HG02870 (cell line): Measurements from ENCODE around the gene SHISA5.
"Not testable (repeated sequence)": the region's sequence is repeated elsewhere in the genome, so short reads cannot be mapped to it uniquely, and the experiment has no call there.

ENCODE experiments used
- ATAC-seq: cut with Tn5 transposase; IDR thresholded peaks from one replicate; pipeline ENCODE4 v1.9.1; 2021; ENCODE audit warnings: mild to moderate bottlenecking, moderate library complexity; ENCODE audit not compliant: unreplicated experiment

Gene SHISA5

DNA sequence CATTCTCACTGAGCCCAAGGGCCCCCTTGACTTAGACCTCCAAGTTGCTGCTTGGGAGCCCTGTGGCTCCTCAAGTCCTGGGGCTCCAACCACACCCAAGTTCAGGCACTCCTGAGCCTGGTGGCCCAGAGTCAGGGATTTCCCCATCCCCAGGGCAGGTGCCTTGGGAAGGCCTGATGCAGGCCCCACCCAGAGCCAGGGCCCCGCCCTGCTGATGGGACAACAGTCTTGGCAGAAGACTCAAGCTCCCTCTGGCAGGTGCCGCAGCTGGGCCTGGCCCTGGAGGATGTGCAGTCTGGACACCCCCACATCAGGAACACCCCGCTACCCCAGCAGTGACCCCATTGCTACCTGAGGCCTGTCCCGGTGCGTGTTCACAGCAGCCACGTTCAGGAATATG is 17.7 kb upstream of the SHISA5 start:
- no peak for ATAC-seq

DNA sequence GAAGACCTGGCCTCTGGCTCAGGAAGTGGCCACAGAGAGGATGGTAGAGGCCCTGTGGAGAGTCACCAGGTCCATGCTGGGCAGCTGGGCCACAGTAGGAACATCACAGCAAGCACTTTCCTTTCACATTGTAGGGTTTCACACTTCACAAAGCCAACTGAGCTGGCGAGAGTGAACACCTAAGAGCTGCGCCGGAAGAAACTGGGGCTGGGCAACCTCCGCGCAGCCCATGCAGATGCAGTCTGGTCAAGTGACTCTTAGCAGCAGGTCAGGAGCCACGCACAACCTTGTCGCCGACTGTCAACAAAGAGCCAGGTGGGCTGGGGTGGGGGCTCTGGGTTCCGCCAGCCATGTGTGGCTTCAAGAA is 15.3 kb upstream of the SHISA5 start:
- no peak for ATAC-seq

DNA sequence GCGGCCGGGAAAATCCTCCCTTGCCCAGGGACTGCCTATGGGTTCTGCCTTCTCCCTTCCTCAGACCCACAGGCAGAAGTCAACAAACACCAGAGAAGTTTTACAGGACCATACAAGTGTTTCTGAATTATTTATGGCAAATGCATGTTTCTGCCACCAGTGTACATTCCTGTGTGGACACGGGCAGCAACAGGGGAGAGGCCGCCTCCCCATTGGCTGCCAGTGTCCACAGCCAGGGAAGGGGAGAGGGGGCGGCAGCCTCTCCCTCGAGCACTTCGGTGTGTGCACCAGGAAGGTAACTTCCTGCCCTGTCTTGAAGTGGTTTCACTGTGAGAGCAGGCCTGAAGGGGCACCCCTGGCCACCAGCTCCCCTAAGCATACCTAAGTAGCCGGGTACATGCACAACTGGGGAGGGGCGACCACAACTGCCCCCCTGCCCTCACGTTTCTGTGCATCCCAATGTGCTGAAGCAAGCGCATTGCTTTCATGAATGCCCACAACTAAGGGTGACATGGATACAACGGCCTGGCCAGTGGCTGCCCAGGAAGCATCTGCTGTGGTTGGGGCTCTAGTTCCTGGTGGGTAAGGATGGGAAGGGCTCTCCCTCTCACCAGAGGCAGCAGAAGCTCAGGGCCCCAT is 14.8 kb upstream of the SHISA5 start:
- ATAC-seq = no peak

DNA sequence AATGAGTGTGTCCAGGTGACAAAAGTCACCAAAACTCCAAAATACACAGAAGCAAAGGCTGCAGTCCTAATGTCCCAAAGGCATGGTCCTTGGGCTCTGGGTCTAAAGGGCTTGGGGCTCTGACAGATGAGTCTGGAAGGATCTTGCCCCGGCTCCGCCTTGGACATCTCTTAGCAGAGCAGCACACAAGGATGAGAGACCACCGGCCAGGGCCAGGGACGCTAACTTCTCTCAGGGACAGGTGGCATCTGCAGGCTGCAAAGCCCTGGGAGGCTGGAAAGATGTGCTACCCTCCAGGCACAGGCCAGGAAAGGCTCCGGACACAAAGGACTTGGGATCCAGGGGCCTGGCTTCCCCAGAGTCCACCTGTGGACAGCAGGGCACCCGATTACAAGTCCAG is 14.1 kb upstream of the SHISA5 start:
- ATAC-seq = no peak

GRCh38 chr3:48516571-48516970 is 12.6 kb upstream of the SHISA5 start:
- no peak for ATAC-seq

GRCh38 chr3:48514431-48515227 is 10.7 kb upstream of the SHISA5 start:
- ATAC-seq = no peak

DNA sequence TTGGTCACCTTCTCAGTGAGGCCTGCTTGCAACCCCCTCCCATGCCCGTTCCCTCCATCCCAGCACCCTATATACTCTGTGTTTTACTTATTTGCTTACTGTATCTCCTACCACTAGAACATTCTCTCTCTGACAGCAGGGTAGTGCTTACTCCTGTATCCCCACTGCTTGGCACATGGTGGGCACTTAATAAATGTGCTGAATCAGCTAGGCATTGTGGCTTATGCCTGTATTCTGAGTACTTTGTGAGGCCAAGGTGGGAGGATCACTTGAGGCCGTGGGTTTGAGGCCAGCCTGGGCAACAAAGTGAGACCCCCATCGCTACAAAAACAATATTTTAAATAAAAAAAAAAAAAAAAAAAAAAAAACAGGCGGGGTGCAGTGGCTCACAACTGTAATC is 7.6 kb upstream of the SHISA5 start:
- no peak for ATAC-seq

DNA sequence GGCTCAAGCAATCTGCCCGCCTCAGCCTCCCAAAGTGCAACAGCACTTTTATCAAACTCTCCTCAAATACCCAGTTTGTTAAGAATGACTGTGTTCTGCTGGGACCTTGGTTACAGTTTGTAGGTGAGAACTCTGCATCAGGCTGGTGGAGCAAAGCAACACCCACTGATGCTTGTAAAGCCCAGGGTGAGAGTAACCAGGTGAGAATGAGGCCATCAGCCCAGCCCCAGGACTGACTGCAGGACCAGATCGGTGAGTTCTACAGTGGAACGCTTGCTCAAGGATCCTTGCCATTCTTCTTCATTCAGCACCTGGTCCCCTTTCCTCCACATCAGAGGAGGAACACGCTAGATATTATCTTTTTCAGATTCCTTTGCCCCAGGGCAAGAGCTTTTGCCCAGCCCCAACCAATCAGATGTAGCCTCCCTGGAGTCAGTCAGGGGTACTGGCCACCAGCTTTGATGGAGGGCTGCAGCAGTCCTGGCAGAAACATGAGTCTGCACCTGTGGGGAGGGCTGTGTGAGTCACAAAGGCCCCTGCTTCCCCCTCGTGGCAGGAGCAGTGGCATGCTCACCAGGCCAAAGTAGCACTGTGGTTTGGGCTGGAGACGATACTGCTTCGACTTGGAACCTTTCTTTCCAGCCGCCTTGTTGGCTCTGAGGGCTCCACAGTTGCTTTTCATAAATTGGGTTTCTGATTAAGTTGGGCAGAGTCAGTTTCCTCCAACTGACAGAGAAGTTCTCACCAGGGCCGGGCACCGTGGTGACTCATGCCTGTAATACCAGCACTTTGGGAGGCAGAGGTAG is 3.5 kb upstream of the SHISA5 start:
- ATAC-seq = no peak

- no peak for ATAC-seq
These were observed 2.1 kb upstream of the SHISA5 start for GRCh38 chr3:48505968-48506504.

GRCh38 chr3:48505146-48505545 is 1.2 kb upstream of the SHISA5 start:
- no peak for ATAC-seq

- ATAC-seq = no peak
These were observed 448 bp downstream of the SHISA5 start for GRCh38 chr3:48503401-48504050.

GRCh38 chr3:48502728-48503168 is 1.2 kb downstream of the SHISA5 start:
- no peak for ATAC-seq

DNA sequence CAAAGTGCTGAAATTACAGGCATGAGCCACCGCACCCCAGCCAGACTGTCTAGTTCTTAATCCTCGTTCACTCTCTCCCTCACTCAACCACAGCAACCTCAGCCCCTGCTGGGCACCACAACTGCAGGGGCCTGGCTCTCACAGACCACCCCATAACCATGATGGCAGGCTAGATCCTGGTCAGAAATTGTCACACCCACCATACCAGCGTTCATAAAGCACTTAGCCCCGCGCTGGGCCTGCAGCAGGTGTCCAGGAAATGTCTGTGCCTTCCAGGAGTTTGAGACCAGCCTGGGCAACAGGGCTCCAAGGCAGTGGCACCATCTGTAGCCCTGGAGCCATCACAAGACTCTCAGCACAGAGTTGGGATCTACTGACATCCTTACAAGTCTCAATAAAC is 1.9 kb downstream of the SHISA5 start:
- ATAC-seq = no peak

DNA sequence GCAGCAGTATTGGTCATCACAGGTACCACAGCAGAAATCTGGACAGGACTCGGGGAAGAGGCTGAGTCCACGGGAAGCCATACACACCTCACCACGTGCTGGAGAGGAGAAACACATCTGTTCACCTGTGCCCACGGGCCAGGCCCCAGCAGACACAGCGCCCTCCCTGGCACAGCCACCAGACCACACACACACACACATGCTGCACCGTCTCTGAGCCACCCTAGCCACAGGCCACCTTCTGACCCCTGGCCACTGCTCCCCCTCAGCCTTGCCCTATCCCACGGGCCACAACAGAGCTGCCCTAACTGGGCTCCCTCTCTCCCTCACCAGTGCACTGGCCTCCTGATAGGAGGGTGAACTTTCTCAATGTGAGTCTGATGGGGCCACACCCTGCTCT is 2.8 kb downstream of the SHISA5 start:
- ATAC-seq = no peak

DNA sequence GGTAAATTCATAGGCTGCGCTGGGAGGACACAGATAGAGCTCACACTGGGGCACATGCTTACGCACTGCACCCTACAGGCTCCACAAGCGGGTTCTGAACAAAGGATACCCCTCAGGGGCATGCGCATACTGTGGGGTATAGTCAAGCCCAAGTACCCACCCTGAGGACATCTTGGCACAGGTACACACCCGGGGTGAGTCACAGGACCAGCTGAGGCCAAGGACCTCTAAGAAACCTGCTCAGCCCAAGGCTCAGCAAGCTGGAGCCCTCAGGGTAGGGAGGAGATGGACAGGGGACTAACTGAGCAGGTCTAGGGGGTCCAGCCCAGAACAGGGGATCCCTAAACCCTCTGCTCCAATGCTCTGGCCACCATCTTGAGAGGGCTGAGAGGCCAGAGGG is 3.3 kb downstream of the SHISA5 start:
- ATAC-seq = no peak

DNA sequence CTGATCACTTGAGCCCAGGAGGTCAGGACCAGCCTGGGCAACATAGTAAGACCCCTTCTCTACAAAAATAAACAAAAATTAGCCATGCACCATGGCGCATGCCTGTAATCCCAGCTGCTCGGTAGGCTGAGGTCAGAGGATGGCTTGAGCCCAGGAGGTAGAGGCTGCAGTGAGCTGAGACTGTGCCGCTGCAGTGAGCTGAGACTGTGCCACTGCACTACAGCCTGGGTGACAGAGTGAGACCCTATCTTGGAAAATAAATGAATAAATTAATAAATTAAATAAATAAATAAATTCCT is 10.8 kb downstream of the SHISA5 start:
- ATAC-seq = no peak

DNA sequence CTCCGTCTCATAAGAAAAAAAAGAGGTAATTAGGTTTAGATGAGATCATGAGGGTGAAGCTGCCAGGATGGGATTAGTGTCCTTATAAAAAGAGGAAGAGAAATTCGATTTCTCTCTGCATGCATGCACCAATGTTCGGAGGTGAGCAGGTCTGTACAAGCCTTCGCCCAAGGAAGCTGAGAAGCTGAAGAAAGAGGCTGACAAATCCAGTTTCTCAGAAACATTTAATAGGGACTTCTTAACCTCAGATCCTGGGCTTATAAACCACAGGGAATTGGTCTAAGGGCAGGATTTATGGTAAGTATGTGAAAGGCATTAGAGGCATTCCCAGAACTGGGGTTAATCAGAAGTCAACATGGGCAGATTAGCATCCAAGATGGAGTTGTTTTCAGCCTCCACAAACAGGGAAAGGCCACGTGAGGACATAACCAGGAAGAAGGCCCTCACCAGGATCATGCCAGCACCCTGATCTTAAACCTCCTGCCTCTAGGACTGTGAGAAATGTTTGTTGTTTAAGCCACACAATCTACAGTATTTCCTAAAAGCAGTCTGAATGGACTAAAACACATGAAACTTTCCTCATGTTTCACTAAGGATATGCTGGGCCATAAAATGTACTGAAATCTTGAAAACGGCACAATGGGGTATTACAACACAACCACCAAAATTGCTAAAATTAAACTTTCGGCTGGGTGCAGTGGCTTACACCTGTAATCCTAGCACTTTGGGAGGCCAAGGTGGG is 11.3 kb downstream of the SHISA5 start:
- no peak for ATAC-seq

- no peak for ATAC-seq
These were observed 17.0 kb downstream of the SHISA5 start for GRCh38 chr3:48486952-48487351.

DNA sequence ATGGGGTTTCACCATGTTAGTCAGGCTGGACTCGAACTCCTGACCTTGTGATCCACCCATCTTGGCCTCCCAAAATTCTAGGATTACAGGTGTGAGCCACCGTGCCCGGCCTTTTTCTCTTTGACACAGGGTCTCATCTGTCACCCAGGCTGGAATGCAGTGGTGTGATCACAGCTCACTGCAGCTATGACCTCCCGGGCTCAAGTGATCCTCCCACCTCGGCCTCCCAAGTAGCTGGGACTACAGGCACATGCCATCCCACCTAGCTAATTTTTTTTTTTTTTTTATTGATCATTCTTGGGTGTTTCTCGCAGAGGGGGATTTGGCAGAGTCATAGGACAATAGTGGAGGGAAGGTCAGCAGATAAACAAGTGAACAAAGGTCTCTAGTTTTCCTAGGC is 21.2 kb downstream of the SHISA5 start:
- not testable (repeated sequence) for ATAC-seq

GRCh38 chr3:48480891-48481290 is 23.1 kb downstream of the SHISA5 start:
- not testable (repeated sequence) for ATAC-seq
